Ovary (tissue), 9 donors: ENCODE results near the gene LGR6. TPM values are rescaled to one million over a fixed set of nuclear protein-coding genes. Genes with fewer than 3 reads are reported as not detected.

Experiments used
- DNase-seq, 5 donors: peaks; one replicate each; pipeline ENCODE4 v3.0.0-alpha.2; 2019 to 2020
- H3K27ac ChIP-seq, 2 donors: fragments of 200-600 bp; one replicate each; pipeline versions ENCODE4 v1.5.1 to v1.8.0; 2019 to 2022
- H3K27me3 ChIP-seq: fragments of 200-600 bp; one replicate; pipeline ENCODE4 v1.8.0; 2022
- H3K36me3 ChIP-seq: fragments of 200-600 bp; sonication (generic); one replicate; pipeline ENCODE4 v1.5.1; 2019
- H3K4me1 ChIP-seq: one replicate; pipeline ENCODE4 v1.8.1; 2013; ENCODE audit warnings: mild to moderate bottlenecking, moderate library complexity; ENCODE audit not compliant: insufficient read depth
- H3K4me3 ChIP-seq: fragments of 200-600 bp; sonication (generic); one replicate; pipeline ENCODE4 v1.5.1; 2017
- H3K9me3 ChIP-seq, 2 donors: fragments of 200-600 bp in 1 of 2; sonication (generic) in 1 of 2; one replicate each; pipeline versions ENCODE4 v1.5.1 to v1.8.1; 2013 to 2019; ENCODE audit warnings: mild to moderate bottlenecking in 1 of 2, moderate library complexity in 1 of 2
- CTCF ChIP-seq, 3 donors: fragments of 450-650 bp in 2 of 3; fragments of 200-600 bp in 1 of 3; IDR thresholded peaks; one replicate each; pipeline versions ENCODE4 v1.5.1 to v1.8.0; 2016 to 2022; ENCODE audit warnings: antibody characterized with exemption in 3 of 3, mild to moderate bottlenecking in 1 of 3
- EP300 ChIP-seq: sonication (generic); formaldehyde crosslinking; IDR thresholded peaks from one replicate; pipeline ENCODE4 v1.6.1; 2017; ENCODE audit warnings: antibody characterized with exemption
- POLR2A ChIP-seq: fragments of 450-650 bp; IDR thresholded peaks from one replicate; pipeline ENCODE4 v1.6.1; 2017; ENCODE audit warnings: antibody characterized with exemption, mild to moderate bottlenecking, moderate library complexity
- WGBS, 3 donors: extraction: QIAGEN DNeasy Blood & Tissue Kit in 1 of 3; methylation state at CpG; one replicate each; pipeline versions ENCODE4 v1.1.5 to v1.1.7; 2013 to 2017; 5-methylcytosine and 5-hydroxymethylcytosine counted together
- intact Hi-C, 4 donors: fragments of 100-400 bp; cut with DNase I; formaldehyde crosslinking; loops; one replicate each; pipeline versions ENCODE4 v1.11.0 to v1.15.1; 2022 to 2023
- polyA plus RNA-seq, 2 donors: library from polyadenylated mRNA; stranded (reverse); fragments of 200-250 nt in 1 of 2; fragments of 350-450 nt in 1 of 2; fragmentation: Illumina TruSeq in 1 of 2; extraction: RNeasy Lipid Tissue Mini Kit (QIAGEN cat#74804) in 1 of 2; gene quantifications; one replicate each; pipeline ENCODE4 v1.2.3, GENCODE V29; 2013 to 2014
- total RNA-seq, 7 donors: library from RNA; depleted of rRNA in 2 of 7; stranded (reverse); fragments of >200 nt in 2 of 7; fragmentation: NEBNext Ultra II Directional in 3 of 7; extraction: Animal tissue kit (Norgen Biotek cat#: 25700) in 3 of 7; gene quantifications; one replicate each; pipeline versions ENCODE4 v1.1.0 to v1.2.4, GENCODE V29; 2016 to 2023
- donor health status: DM: no; HTN: no; CAD: no; lungs with moderate emphysema.
- donor health status: DM: no; HTN: no; CAD: no.
- donor health status: Bipolar disorder and iron deficiency.
- donor health status: DM: yes; HTN: yes; CAD: no.
- donor health status: DM: no; HTN: no; CAD: no.
- donor health status: DM: yes; HTN: yes; CAD: no.

The LGR6 gene
- total and polyA plus RNA-seq, 9 donors, result 0.24 to 12.4 (median 1.4) TPM

- no peaks in the 10 kb centered on the region for H3K36me3 ChIP-seq
- intact Hi-C loops, result no loop called here
- peaks cover 35% of the 10 kb centered on the region for H3K4me1 ChIP-seq
- peak overlapping the region; percentile 11 to 47 for H3K27ac ChIP-seq
- H3K4me3 ChIP-seq, result no peak overlapping the region
- DNase-seq, result peak; percentile 49 to 81 (median 71)
- no peaks in the 10 kb centered on the region for H3K27me3 ChIP-seq
- no peaks in the 10 kb centered on the region for H3K9me3 ChIP-seq
- 53 to 63% (median 57%) methylated on average over 10 of the region's 10 CpGs for WGBS, 3 donors
- TF ChIP-seq EP300, result no peak
Measured at GRCh38 chr1:202158810-202159533, 34.6 kb upstream of the LGR6 start.

- Histone ChIP-seq H3K4me1 (peaks cover 41% of the 10 kb centered on the region), H3K36me3 (no peaks in the 10 kb centered on the region), H3K27me3 (no peaks in the 10 kb centered on the region), H3K4me3 (no peak overlapping the region), H3K27ac (peak overlapping the region; percentile 11 to 47), H3K9me3 (no peaks in the 10 kb centered on the region)
- intact Hi-C loops, result no loop called here
- WGBS, 3 donors, result 86 to 88% (median 88%) methylated on average over 16 of the region's 16 CpGs
- no peak for TF ChIP-seq EP300
- DNase-seq, result no peak
Measured at GRCh38 chr1:202159534-202160371, 33.8 kb upstream of the LGR6 start.

GRCh38 chr1:202160377-202160940 is 33.1 kb upstream of the LGR6 start, which contains the start of gene PTPN7:
Gene PTPN7, minus strand, starts transcription at chr1:202160602. Its CDS starts 1,200 bp downstream, at chr1:202159402.
- TF ChIP-seq EP300 (no peak), CTCF (IDR thresholded peaks at IDR 0.05) (no peak), POLR2A (no peak)
- Histone ChIP-seq H3K36me3 (no peaks in the 10 kb centered on the region), H3K4me3 (no peak within 1 kb of the TSS), H3K4me1 (peaks cover 43% of the 10 kb centered on the region), H3K27ac (peak within 1 kb of the TSS; percentile 11 to 47), H3K9me3 (no peaks in the 10 kb centered on the region), H3K27me3 (no peaks in the 10 kb centered on the region)
- DNase-seq, result no peak
- 75 to 79% (median 79%) methylated on average over 17 of the region's 17 CpGs for WGBS, 3 donors
- intact Hi-C loops, result no loop called here

- no peak for DNase-seq
- Histone ChIP-seq H3K4me1 (peaks cover 43% of the 10 kb centered on the region), H3K27me3 (no peaks in the 10 kb centered on the region), H3K27ac (peak overlapping the region in 1 of 2 donors; percentile 35), H3K4me3 (no peak overlapping the region), H3K36me3 (no peaks in the 10 kb centered on the region), H3K9me3 (no peaks in the 10 kb centered on the region)
- WGBS, 3 donors, result 60 to 71% (median 62%) methylated on average over 22 of the region's 22 CpGs
- intact Hi-C loops, result no loop called here
- TF ChIP-seq POLR2A (no peak), CTCF (IDR thresholded peaks at IDR 0.05) (no peak), EP300 (no peak)
Measured at GRCh38 chr1:202161151-202162046, 32.2 kb upstream of the LGR6 start.

- no peaks in the 10 kb centered on the region for H3K27me3 ChIP-seq
- 80 to 89% (median 86%) methylated on average over 4 of the region's 4 CpGs for WGBS, 3 donors
- peak overlapping the region; percentile 35 to 62 for H3K27ac ChIP-seq
- peaks cover 44% of the 10 kb centered on the region for H3K4me1 ChIP-seq
- TF ChIP-seq POLR2A, result no peak
- intact Hi-C loops, result no loop called here
- H3K9me3 ChIP-seq, result no peaks in the 10 kb centered on the region
- peak in 1 of 5 donors; percentile 49 for DNase-seq
- H3K4me3 ChIP-seq, result no peak overlapping the region
- no peaks in the 10 kb centered on the region for H3K36me3 ChIP-seq
Measured at GRCh38 chr1:202162047-202162417, 31.6 kb upstream of the LGR6 start.
